GOT3 (cell line): ENCODE measurements around the gene EBLN2.

Source experiments
- DNase-seq: peaks from one replicate; lab custom pipeline; 2025; ENCODE audit warnings: mixed read lengths; lab: John Stamatoyannopoulos, UW

The EBLN2 gene

GRCh38 chr3:73107676-73108187 lies 46.3 kb downstream of the EBLN2 start:
- no peak for DNase-seq

- DNase-seq: no peak
These were observed 47.3 kb downstream of the EBLN2 start for GRCh38 chr3:73108750-73109149.

- DNase-seq: no peak
These were observed 49.1 kb downstream of the EBLN2 start for GRCh38 chr3:73110530-73110929.
